Mesothelial cell of epicardium (in vitro differentiated cells): Measurements from ENCODE around the gene FLII. TPM values are rescaled to one million over a fixed set of nuclear protein-coding genes. Genes with fewer than 3 reads are reported as not detected.

Source experiments
- DNase-seq, 2 experiments: peaks; one replicate each; pipeline ENCODE4 v3.0.0; 2021; ENCODE audit warnings: low spot score in 2 of 2; ENCODE audit not compliant: unreplicated experiment in 2 of 2
- H3K27ac Mint-ChIP-seq: 2 replicates; pipeline ENCODE4 v1.8.0; 2021; ENCODE audit warnings: mixed read lengths
- H3K27me3 Mint-ChIP-seq: 2 replicates; pipeline ENCODE4 v1.8.0; 2021; ENCODE audit warnings: low read depth, mixed read lengths
- H3K36me3 Mint-ChIP-seq: 2 replicates; pipeline ENCODE4 v1.8.0; 2021; ENCODE audit warnings: mixed read lengths
- H3K4me1 Mint-ChIP-seq: 2 replicates; pipeline ENCODE4 v1.8.0; 2021; ENCODE audit warnings: mixed read lengths
- H3K4me3 Mint-ChIP-seq: 2 replicates; pipeline ENCODE4 v1.8.0; 2021; ENCODE audit warnings: mild to moderate bottlenecking, moderate library complexity, mixed read lengths
- H3K9me3 Mint-ChIP-seq: 2 replicates; pipeline ENCODE4 v1.8.0; 2021; ENCODE audit warnings: mixed read lengths
- CTCF ChIP-seq: fragments of 200-600 bp; sonication (generic); IDR thresholded peaks from one replicate; pipeline ENCODE4 v1.5.0; 2021; ENCODE audit warnings: antibody characterized with exemption; ENCODE audit not compliant: unreplicated experiment
- total RNA-seq: library from RNA; stranded (reverse); gene quantifications from 3 replicates; pipeline ENCODE4 v1.2.1, GENCODE V29; 2021

The FLII gene
- total RNA-seq, 1 donor from 2014 or later, result 199 TPM

GRCh38 chr17:18253947-18254821 is 4.4 kb downstream of the FLII start:
- H3K27me3 Mint-ChIP-seq, result no peaks in the 10 kb centered on the region
- no peaks in the 10 kb centered on the region for H3K9me3 Mint-ChIP-seq
- no peak for DNase-seq
- H3K4me3 Mint-ChIP-seq, result no peak overlapping the region
- peaks cover 21% of the 10 kb centered on the region for H3K36me3 Mint-ChIP-seq
- H3K27ac Mint-ChIP-seq, result no peak overlapping the region
- TF ChIP-seq CTCF, result no peak
- peaks cover 13% of the 10 kb centered on the region for H3K4me1 Mint-ChIP-seq

- H3K27me3 Mint-ChIP-seq, result no peaks in the 10 kb centered on the region
- peaks cover 21% of the 10 kb centered on the region for H3K36me3 Mint-ChIP-seq
- TF ChIP-seq CTCF, result no peak
- no peaks in the 10 kb centered on the region for H3K9me3 Mint-ChIP-seq
- no peak overlapping the region for H3K4me3 Mint-ChIP-seq
- DNase-seq, result no peak
- no peak overlapping the region for H3K27ac Mint-ChIP-seq
- peaks cover 12% of the 10 kb centered on the region for H3K4me1 Mint-ChIP-seq
Observed at GRCh38 chr17:18253187-18253884, 5.2 kb downstream of the FLII start.

GRCh38 chr17:18252160-18252559 is 6.4 kb downstream of the FLII start:
- Mint-ChIP-seq H3K27me3 (no peaks in the 10 kb centered on the region), H3K4me1 (peaks cover 10% of the 10 kb centered on the region), H3K9me3 (no peaks in the 10 kb centered on the region), H3K4me3 (no peak overlapping the region), H3K27ac (no peak overlapping the region), H3K36me3 (peaks cover 25% of the 10 kb centered on the region)
- no peak for DNase-seq
- no peak for TF ChIP-seq CTCF

GRCh38 chr17:18251204-18251603 is 7.3 kb downstream of the FLII start:
- Mint-ChIP-seq H3K4me1 (peaks cover 13% of the 10 kb centered on the region), H3K4me3 (no peak overlapping the region), H3K9me3 (no peaks in the 10 kb centered on the region), H3K27ac (no peak overlapping the region), H3K27me3 (no peaks in the 10 kb centered on the region), H3K36me3 (peaks cover 26% of the 10 kb centered on the region)
- no peak for DNase-seq
- TF ChIP-seq CTCF, result no peak

GRCh38 chr17:18250708-18251107 is 7.8 kb downstream of the FLII start:
- Mint-ChIP-seq H3K27ac (no peak overlapping the region), H3K27me3 (no peaks in the 10 kb centered on the region), H3K9me3 (no peaks in the 10 kb centered on the region), H3K4me3 (no peak overlapping the region), H3K4me1 (peaks cover 13% of the 10 kb centered on the region), H3K36me3 (peaks cover 26% of the 10 kb centered on the region)
- DNase-seq, result no peak
- TF ChIP-seq CTCF, result no peak
